ENCODE results near the gene RGS6. TPM values are rescaled to one million over a fixed set of nuclear protein-coding genes. Genes with fewer than 3 reads are reported as not detected.

RGS6 gene
- total RNA-seq, 4 donors from 2014 or later = 7.6 to 25.3 (median 17.2) TPM

- H3K27me3 ChIP-seq = no peaks in the 10 kb centered on the region
- H3K4me3 ChIP-seq (replicated peaks in 1 of 3) = no peak overlapping the region
- no peak overlapping the region for H3K27ac ChIP-seq
- no peaks in the 10 kb centered on the region for H3K36me3 ChIP-seq
- 54 to 56% methylated on average over 5 of the region's 5 CpGs for WGBS, 2 donors
- H3K9me3 ChIP-seq = no peaks in the 10 kb centered on the region
- intact Hi-C loops (cut with DNase I) = no loop called here
- no peaks in the 10 kb centered on the region for H3K4me1 ChIP-seq
- DNase-seq = no peak
- TF ChIP-seq POLR2A (IDR thresholded peaks at IDR 0.05) = no peak
- no peak for TF ChIP-seq CTCF (IDR thresholded peaks at IDR 0.05)
These were observed 338.0 kb downstream of the RGS6 start for GRCh38 chr14:72270147-72270727.

GRCh38 chr14:72270749-72271148 lies 338.5 kb downstream of the RGS6 start:
- Histone ChIP-seq H3K4me1 (no peaks in the 10 kb centered on the region), H3K27ac (no peak overlapping the region), H3K4me3 (replicated peaks in 1 of 3) (no peak overlapping the region), H3K9me3 (no peaks in the 10 kb centered on the region), H3K27me3 (no peaks in the 10 kb centered on the region), H3K36me3 (no peaks in the 10 kb centered on the region)
- TF ChIP-seq CTCF (IDR thresholded peaks at IDR 0.05) (no peak), POLR2A (IDR thresholded peaks at IDR 0.05) (no peak)
- DNase-seq = no peak
- WGBS, 2 donors = 79 to 80% methylated on average over 3 of the region's 3 CpGs
- intact Hi-C loops (cut with DNase I) = no loop called here

GRCh38 chr14:72275242-72275641 lies 343.0 kb downstream of the RGS6 start:
- H3K27ac ChIP-seq = no peak overlapping the region
- WGBS, 2 donors = 42 to 43% methylated on average over 1 of the region's 1 CpG
- H3K36me3 ChIP-seq = no peaks in the 10 kb centered on the region
- no peak for TF ChIP-seq CTCF (IDR thresholded peaks at IDR 0.05)
- TF ChIP-seq POLR2A (IDR thresholded peaks at IDR 0.05) = no peak
- no peaks in the 10 kb centered on the region for H3K27me3 ChIP-seq
- intact Hi-C loops (cut with DNase I) = no loop called here
- H3K4me3 ChIP-seq (replicated peaks in 1 of 3) = no peak overlapping the region
- H3K4me1 ChIP-seq = no peaks in the 10 kb centered on the region
- H3K9me3 ChIP-seq = no peaks in the 10 kb centered on the region
- DNase-seq = no peak

GRCh38 chr14:72278316-72278715 lies 346.1 kb downstream of the RGS6 start:
- Histone ChIP-seq H3K27ac (no peak overlapping the region), H3K4me1 (no peaks in the 10 kb centered on the region), H3K36me3 (no peaks in the 10 kb centered on the region), H3K4me3 (replicated peaks in 1 of 3) (no peak overlapping the region), H3K9me3 (no peaks in the 10 kb centered on the region), H3K27me3 (no peaks in the 10 kb centered on the region)
- 96 to 99% methylated on average over 3 of the region's 3 CpGs for WGBS, 2 donors
- intact Hi-C loops (cut with DNase I) = no loop called here
- no peak for DNase-seq
- TF ChIP-seq CTCF (IDR thresholded peaks at IDR 0.05) = no peak
- TF ChIP-seq POLR2A (IDR thresholded peaks at IDR 0.05) = no peak

- H3K4me1 ChIP-seq = no peaks in the 10 kb centered on the region
- H3K27me3 ChIP-seq = no peaks in the 10 kb centered on the region
- H3K9me3 ChIP-seq = no peaks in the 10 kb centered on the region
- H3K4me3 ChIP-seq (replicated peaks in 1 of 3) = no peak overlapping the region
- no peak for DNase-seq
- TF ChIP-seq CTCF (IDR thresholded peaks at IDR 0.05) = no peak
- TF ChIP-seq POLR2A (IDR thresholded peaks at IDR 0.05) = no peak
- intact Hi-C loops (cut with DNase I) = loop anchor here (10.0 kb wide), 1 partner anchor 349 kb away; the partner anchor contains the start of gene RGS6
- no peaks in the 10 kb centered on the region for H3K36me3 ChIP-seq
- H3K27ac ChIP-seq = no peak overlapping the region
- WGBS, 2 donors = 90 to 99% methylated on average over 4 of the region's 4 CpGs
These were observed 351.9 kb downstream of the RGS6 start for GRCh38 chr14:72284176-72284575.

All from thyroid gland (tissue), 4 donors.